Parathyroid adenoma (tissue), 2 donors: Measurements from ENCODE around the gene BSN.

Experiments used
- H2AFZ ChIP-seq: fragments of 300-600 bp; sonication (generic); one replicate; pipeline ENCODE4 v1.7.0; 2017; ENCODE audit warnings: antibody characterized with exemption, mild to moderate bottlenecking
- H3K27ac ChIP-seq: fragments of 300-600 bp; sonication (generic); one replicate; pipeline ENCODE4 v1.7.0; 2017
- H3K27me3 ChIP-seq: fragments of 300-600 bp; sonication (generic); one replicate; pipeline ENCODE4 v1.7.0; 2017; ENCODE audit warnings: low read length; ENCODE audit not compliant: control insufficient read depth, insufficient read depth
- H3K36me3 ChIP-seq: fragments of 300-600 bp; sonication (generic); one replicate; pipeline ENCODE4 v1.7.0; 2017; ENCODE audit warnings: low read length; ENCODE audit not compliant: control insufficient read depth, insufficient read depth
- H3K4me1 ChIP-seq: fragments of 300-600 bp; sonication (generic); one replicate; pipeline ENCODE4 v1.7.0; 2017; ENCODE audit warnings: control low read depth
- H3K4me2 ChIP-seq: fragments of 300-600 bp; sonication (generic); one replicate; pipeline ENCODE4 v1.7.0; 2017; ENCODE audit warnings: low read length
- H3K4me3 ChIP-seq: fragments of 300-600 bp; sonication (generic); one replicate; pipeline ENCODE4 v1.7.0; 2017; ENCODE audit warnings: low read depth, low read length
- H3K79me2 ChIP-seq: fragments of 300-600 bp; sonication (generic); one replicate; pipeline ENCODE4 v1.7.0; 2017; ENCODE audit warnings: control low read depth
- H3K9ac ChIP-seq: fragments of 300-600 bp; sonication (generic); one replicate; pipeline ENCODE4 v1.7.0; 2017; ENCODE audit warnings: mild to moderate bottlenecking
- H3K9me3 ChIP-seq: fragments of 300-600 bp; sonication (generic); one replicate; pipeline ENCODE4 v1.7.0; 2017; ENCODE audit warnings: low read length; ENCODE audit not compliant: control insufficient read depth
- CTCF ChIP-seq: fragments of 300-600 bp; sonication (generic); IDR thresholded peaks from one replicate; pipeline ENCODE4 v1.7.0; 2017; ENCODE audit warnings: antibody characterized with exemption, mild to moderate bottlenecking
- donor health status: primary hyperparathyroidism.

BSN gene

DNA sequence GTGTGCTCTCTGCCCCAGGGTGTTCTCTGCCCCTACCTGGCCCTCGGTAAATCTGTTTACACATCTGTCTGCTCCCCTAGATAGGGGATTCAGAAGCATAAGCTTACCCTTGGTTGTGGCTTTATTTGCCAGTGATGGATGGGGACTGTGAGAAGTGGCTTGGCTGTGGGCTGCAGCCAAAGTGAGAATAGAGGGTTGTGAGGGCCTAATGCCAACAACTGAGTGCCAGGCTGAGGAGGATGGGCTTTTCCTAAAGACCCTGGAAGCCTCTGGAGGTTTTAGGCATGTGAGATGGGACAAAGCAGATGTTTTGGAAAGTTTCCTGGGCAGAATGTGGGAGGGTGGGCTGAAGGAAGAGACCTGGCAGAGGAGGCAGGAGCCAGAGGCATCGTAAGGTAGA lies 104.4 kb downstream of the BSN start:
- H3K79me2 ChIP-seq: no peaks in the 10 kb centered on the region
- H2AFZ ChIP-seq: no peak overlapping the region
- H3K9me3 ChIP-seq: no peaks in the 10 kb centered on the region
- H3K4me1 ChIP-seq: no peaks in the 10 kb centered on the region
- H3K4me3 ChIP-seq: no peak overlapping the region
- no peak overlapping the region for H3K27ac ChIP-seq
- no peak for TF ChIP-seq CTCF
- H3K27me3 ChIP-seq: no peaks in the 10 kb centered on the region
- no peak overlapping the region for H3K9ac ChIP-seq
- H3K36me3 ChIP-seq: no peaks in the 10 kb centered on the region
- H3K4me2 ChIP-seq: no peak overlapping the region

DNA sequence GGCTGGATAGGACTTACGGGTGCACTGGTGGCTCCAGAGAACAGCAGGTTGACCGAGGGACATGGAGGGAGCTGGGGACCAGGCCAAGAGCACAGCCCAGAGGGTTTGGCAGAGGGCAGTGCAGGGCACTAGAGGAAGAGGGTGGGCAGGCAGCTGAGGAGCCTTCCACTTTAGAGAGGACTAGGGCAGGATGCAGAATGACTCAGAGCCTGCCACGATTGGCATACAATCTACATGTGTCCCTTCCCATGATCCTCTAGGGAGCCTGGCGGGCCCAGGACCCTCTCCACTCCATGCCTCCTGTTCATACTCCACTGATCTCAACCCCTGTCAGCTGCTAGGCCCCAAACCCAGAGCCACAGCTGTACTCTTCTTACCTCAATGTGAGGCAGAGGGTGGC lies 105.5 kb downstream of the BSN start:
- Histone ChIP-seq H3K27ac (no peak overlapping the region), H3K4me3 (no peak overlapping the region), H3K27me3 (no peaks in the 10 kb centered on the region), H3K9ac (no peak overlapping the region), H3K9me3 (no peaks in the 10 kb centered on the region), H3K79me2 (peaks cover 7% of the 10 kb centered on the region), H3K4me1 (no peaks in the 10 kb centered on the region), H3K36me3 (no peaks in the 10 kb centered on the region), H3K4me2 (no peak overlapping the region), H2AFZ (no peak overlapping the region)
- no peak for TF ChIP-seq CTCF

DNA sequence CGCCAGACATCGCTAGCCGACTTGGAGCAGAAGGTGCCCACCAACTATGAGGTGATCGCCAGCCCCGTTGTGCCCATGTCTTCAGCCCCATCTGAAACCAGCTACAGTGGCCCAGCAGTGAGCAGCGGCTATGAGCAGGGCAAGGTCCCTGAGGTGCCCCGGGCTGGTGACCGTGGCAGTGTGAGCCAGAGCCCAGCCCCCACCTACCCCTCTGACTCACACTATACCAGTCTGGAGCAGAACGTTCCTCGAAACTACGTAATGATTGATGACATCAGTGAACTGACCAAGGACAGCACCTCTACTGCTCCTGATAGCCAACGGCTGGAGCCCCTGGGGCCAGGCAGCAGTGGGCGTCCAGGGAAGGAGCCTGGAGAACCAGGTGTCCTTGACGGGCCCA lies 107.0 kb downstream of the BSN start:
- Histone ChIP-seq H3K79me2 (peaks cover 7% of the 10 kb centered on the region), H3K4me2 (no peak overlapping the region), H3K27me3 (no peaks in the 10 kb centered on the region), H3K4me3 (no peak overlapping the region), H3K27ac (no peak overlapping the region), H3K4me1 (no peaks in the 10 kb centered on the region), H3K36me3 (no peaks in the 10 kb centered on the region), H3K9me3 (no peaks in the 10 kb centered on the region), H3K9ac (no peak overlapping the region), H2AFZ (no peak overlapping the region)
- TF ChIP-seq CTCF: no peak

- no peak overlapping the region for H3K4me3 ChIP-seq
- H3K79me2 ChIP-seq: peaks cover 7% of the 10 kb centered on the region
- no peak overlapping the region for H3K27ac ChIP-seq
- no peaks in the 10 kb centered on the region for H3K4me1 ChIP-seq
- no peaks in the 10 kb centered on the region for H3K27me3 ChIP-seq
- TF ChIP-seq CTCF: no peak
- H3K9ac ChIP-seq: no peak overlapping the region
- no peaks in the 10 kb centered on the region for H3K9me3 ChIP-seq
- no peak overlapping the region for H2AFZ ChIP-seq
- H3K36me3 ChIP-seq: no peaks in the 10 kb centered on the region
- no peak overlapping the region for H3K4me2 ChIP-seq
Observed at GRCh38 chr3:49662021-49662420, 107.7 kb downstream of the BSN start.

DNA sequence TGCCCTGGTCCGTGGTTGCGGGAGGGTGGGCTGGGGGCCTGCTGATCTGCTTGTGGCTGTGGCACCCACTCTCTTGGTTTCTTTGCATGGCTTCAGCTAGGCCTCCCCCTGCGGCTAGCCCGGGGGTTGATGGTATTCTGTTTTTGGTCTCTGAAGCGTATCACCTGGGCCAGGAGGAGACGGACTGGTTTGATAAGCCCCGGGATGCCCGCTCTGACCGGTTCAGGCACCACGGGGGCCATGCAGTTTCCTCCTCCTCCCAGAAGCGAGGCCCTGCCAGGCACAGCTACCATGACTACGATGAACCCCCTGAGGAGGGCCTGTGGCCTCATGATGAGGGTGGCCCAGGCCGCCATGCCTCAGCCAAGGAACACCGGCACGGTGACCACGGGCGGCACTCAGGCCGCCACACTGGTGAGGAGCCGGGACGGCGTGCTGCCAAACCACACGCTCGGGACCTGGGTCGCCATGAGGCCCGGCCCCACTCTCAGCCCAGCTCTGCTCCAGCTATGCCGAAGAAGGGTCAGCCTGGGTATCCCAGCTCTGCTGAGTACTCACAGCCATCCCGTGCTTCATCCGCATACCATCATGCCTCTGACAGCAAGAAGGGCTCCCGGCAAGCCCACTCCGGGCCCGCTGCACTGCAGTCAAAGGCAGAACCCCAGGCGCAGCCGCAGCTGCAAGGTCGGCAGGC lies 108.6 kb downstream of the BSN start:
- Histone ChIP-seq H3K9ac (no peak overlapping the region), H3K4me2 (no peak overlapping the region), H3K9me3 (no peaks in the 10 kb centered on the region), H3K79me2 (peaks cover 7% of the 10 kb centered on the region), H3K4me1 (no peaks in the 10 kb centered on the region), H3K36me3 (no peaks in the 10 kb centered on the region), H2AFZ (no peak overlapping the region), H3K27ac (no peak overlapping the region), H3K4me3 (no peak overlapping the region), H3K27me3 (no peaks in the 10 kb centered on the region)
- TF ChIP-seq CTCF: no peak
